DMS79 treated with DMSO at 0.1 percent for 48 hours (cell line): ENCODE data around the gene CCDC88B.
A peak's percentile ranks its signal among the peaks of the same experiment; 100 is the strongest.
"Not testable (repeated sequence)": the region's sequence is repeated elsewhere in the genome, so short reads cannot be mapped to it uniquely, and the experiment has no call there.

Source experiments
- DNase-seq: peaks from one replicate; lab custom pipeline; 2025; lab: John Stamatoyannopoulos, UW

CCDC88B gene

GRCh38 chr11:64323373-64323772 is 16.6 kb upstream of the CCDC88B start:
- DNase-seq = no peak

- not testable (repeated sequence) for DNase-seq
Observed at GRCh38 chr11:64323984-64324383, 16.0 kb upstream of the CCDC88B start.

DNA sequence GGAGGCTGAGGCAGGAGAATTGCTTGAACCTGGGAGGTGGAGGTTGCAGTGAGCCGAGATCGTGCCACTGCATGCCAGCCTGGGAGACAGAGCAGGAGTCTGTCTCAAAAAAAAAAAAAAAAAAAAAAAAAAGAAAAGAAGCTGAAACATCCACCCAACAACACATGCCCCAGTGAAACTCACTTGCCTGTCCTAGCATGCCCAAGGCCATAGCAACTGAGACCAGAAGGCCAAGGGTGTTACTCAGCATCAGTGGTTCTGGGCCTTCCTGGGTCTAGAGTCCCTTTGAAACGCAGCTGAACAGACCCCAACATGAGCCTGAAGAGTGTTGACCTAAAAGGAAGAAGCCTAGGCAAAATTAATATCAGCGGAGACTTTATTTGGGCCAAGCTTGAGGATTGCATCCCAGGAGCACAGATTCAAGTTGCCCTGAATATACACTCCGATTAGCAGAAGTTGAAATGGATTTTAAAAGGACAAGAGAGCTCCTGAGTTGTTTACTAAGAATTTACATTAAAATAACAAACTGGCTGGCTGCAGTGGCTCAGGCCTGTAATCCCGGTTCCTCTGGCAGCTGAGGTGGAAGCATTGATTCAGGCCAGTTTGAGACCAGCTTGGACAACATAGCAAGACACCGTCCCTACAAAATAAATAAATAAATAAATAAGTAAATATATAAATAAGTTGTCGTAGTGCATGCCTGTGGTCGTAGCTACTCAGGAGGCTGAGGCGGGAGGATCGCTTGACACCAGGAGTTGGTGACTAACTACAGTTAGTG is 15.1 kb upstream of the CCDC88B start:
- no peak for DNase-seq

- no peak for DNase-seq
Observed at GRCh38 chr11:64327375-64327774, 12.6 kb upstream of the CCDC88B start.

- DNase-seq = no peak
Observed at GRCh38 chr11:64327993-64328392, 12.0 kb upstream of the CCDC88B start.

DNA sequence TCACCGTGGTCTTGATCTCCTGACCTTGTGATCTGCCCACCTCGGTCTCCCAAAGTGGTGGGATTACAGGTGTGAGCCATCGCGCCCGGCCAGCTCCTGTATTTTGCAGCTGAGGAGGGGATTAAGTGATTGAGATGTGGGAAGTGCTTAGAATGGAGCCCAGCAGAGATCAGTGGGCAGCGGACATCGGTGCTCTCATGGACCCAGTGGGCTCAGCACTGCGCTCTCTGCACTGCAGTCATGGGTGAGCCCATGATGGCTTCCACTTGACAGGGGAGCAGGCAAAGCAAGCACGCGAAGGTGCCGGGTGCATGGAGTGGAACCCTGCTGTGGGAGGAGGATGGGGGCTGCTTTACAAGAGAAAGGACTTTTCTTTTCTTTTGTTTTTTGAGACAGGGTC is 9.1 kb upstream of the CCDC88B start:
- DNase-seq = no peak

DNA sequence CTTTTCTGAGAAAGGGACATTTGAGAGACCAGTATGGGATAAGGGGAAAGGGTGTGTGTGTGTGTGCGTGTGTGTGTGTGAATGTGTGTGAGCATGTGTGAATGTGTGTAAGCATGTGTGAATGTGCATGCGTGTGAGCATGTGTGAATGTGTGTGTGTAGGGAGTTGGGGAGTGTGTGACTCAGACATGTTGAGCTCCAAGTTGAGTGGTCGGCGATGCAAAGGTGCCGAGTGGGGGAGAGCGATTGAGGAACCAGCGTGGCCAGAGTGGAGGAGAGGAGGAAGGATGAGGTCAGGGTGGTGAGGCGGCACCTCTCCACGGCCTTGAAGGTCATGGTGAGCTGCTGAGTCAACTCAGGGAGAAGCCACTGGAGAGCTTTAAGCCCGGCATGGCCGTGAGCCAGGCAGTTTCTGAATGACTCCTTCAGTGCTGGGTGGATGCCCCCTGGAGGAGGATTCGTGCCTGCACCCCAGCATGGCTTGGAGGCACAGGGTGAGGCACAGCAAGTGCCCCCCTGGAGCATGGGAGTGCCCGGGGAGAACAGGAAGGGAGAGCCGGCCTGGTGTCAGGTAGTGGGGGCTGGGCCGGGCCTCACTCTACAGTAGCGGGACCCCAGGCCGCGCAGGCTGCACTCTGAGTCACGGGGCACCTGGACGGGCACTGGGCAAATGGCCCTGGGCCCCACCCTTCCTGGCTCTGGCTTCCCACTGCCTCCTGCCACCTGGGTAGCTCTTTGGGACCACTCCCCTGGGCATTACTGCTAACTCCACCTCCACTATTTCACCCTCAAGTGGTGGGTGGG is 8.2 kb upstream of the CCDC88B start:
- DNase-seq = peak; percentile 46

- DNase-seq = no peak
Observed at GRCh38 chr11:64333556-64333955, 6.4 kb upstream of the CCDC88B start.

- peak; percentile 82 for DNase-seq
Observed at GRCh38 chr11:64334764-64335735, 5.0 kb upstream of the CCDC88B start.

- DNase-seq = no peak
Observed at GRCh38 chr11:64337538-64338249, 2.3 kb upstream of the CCDC88B start.

- no peak for DNase-seq
Observed at GRCh38 chr11:64338716-64339115, 1.3 kb upstream of the CCDC88B start.

DNA sequence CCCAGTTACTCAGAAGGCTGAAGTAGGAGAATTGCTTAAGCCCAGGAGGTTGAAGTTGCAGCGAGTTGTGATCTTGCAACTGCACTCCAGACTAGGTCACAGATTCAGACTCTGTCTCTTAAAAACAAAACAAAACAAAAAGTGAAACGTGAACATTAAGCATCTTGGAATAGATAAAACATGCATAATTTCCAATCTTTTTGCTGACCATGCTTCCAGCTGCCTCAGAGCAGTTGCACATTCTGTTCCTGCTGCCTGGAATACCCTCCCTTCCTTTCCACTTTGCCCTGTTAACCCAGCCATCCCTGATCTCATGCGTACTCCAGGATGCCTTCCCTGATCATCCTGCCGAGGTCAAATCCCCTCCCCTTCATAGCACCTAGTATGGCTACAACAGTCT is 718 bp upstream of the CCDC88B start:
- DNase-seq = no peak

DNA sequence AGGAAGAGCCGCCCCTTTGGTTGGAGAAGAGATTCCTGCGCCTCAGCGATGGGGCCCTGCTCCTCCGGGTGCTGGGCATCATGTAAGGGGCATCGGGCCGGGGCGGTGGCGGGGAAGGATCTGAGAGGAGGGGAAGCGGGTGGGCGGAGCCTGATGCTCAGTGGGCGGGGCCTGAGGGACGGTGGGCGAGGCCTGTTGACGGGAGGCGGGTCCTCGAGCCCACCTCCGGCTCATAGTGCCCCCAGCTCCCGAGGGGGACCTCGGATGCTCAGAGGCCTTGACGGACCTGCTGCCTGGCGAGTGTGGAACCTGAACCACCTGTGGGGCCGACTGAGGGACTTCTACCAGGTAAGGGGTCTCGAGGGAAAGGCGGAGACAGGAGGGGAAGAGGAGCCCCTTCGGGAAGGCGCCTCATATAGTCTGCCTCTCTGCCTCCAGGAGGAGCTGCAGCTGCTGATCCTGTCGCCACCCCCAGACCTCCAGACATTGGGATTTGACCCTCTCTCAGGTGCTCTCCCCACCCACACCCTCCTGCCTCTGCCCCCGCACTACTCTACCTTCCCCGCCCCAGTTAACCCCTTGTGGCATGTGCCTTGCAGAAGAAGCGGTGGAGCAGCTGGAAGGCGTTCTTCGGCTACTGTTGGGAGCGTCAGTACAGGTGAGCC is 799 bp downstream of the CCDC88B start:
- DNase-seq = no peak

GRCh38 chr11:64341429-64341828 is 1.4 kb downstream of the CCDC88B start:
- no peak for DNase-seq

DNA sequence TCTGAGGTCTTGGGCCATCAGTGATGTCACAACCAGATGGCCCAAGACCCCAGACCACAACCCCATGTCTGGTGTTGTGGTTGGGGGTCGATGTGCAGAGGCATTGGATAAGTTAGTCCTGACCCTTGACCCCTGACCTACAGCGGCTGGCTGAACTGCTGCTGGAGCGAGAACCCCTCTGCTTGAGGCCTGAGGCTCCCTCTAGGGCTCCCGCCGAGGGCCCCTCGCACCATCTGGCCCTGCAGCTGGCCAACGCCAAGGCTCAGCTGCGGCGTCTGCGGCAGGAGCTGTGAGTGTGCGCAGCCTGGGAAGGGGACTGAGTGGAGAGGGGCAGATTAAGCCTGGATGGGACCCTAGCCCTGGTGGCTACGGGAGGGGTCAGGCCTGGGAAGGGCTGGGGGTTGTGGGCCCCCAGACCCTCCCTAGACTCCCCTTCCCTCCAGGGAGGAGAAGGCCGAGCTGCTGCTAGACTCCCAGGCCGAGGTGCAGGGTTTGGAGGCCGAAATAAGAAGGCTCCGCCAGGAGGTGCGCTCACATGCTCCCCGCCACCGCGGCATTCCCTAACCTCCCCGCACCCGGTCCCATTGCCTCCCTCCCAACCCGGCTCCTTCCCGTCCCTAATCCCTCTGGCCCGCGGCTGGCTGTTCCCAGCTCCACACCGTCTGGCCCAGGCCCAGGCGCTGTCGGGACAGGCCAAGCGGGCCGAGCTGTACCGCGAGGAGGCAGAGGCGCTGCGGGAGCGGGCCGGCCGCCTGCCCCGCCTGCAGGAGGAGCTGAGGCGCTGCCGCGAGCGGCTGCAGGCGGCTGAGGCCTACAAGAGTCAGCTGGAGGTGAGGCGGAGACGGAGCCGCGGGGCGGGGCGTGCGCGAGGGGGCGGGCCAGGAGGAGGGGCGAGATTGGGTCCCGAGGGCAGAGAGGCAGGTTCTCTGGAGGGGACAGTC is 2.1 kb downstream of the CCDC88B start:
- DNase-seq = no peak

DNA sequence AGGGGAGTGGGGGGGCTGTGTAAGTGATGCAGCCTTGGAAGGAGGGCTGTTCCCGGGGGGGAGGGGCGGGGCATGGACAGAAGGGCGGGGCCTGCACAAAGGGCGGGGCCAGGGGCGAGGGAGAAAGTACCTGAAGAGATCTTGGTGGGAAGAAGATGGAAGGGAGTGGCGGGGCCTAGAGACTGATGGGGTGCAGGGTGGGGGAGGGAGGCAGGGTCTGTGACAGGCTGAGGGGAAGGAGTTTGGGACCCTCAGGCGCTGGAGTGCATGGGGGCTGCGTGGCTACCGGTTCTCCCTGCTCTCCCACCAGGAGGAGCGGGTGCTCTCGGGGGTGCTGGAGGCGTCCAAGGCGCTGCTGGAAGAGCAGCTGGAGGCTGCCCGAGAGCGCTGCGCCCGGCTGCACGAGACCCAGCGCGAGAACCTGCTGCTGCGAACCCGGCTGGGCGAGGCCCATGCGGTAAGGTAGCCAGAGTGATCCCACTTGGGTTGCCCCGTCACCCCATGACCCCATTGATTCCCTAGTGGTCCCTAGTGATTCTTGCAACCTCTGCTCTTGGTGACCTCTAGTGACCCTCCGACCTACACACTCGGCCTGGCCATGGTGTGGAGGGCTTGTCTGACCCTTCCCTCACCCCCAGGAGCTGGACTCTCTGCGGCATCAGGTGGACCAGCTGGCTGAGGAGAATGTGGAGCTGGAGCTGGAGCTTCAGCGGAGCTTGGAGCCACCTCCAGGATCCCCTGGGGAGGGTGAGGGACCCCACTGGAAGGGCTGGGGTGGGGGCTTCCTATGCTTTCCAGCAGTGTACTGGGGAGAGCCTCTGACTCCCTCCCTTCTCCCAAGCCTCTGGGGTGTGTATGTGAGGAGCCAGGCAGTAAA is 3.1 kb downstream of the CCDC88B start:
- no peak for DNase-seq

DNA sequence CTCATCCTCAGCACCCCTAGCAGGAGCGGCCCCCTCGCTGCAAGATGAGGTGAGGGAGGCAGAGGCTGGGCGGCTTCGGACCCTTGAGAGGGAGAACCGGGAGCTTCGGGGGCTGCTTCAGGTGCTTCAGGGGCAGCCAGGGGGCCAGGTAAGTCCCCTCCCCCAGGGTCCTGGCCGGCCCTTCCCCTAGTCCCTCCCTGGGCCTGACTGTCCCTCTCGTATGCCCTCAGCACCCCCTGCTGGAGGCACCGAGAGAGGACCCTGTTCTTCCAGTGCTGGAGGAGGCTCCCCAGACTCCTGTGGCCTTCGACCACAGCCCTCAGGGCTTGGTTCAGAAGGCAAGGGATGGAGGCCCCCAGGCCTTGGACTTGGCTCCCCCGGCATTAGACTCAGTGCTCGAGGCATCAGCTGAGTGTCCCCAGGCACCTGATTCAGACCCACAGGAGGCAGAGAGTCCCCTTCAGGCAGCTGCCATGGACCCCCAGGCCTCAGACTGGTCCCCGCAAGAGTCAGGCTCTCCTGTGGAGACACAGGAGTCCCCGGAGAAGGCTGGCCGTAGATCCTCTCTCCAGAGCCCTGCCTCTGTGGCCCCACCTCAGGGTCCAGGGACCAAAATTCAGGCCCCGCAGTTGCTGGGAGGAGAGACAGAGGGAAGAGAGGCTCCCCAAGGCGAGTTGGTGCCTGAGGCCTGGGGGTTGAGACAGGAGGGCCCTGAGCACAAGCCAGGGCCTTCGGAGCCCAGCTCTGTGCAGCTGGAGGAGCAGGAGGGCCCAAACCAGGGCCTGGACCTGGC is 4.0 kb downstream of the CCDC88B start:
- DNase-seq = no peak

- DNase-seq = no peak
Observed at GRCh38 chr11:64344787-64345186, 4.8 kb downstream of the CCDC88B start.
